Muscle of back (tissue), 11 donors: Measurements from ENCODE around the gene CUEDC1. TPM values are rescaled to one million over a fixed set of nuclear protein-coding genes. Genes with fewer than 3 reads are reported as not detected.
"Not testable (repeated sequence)": the region's sequence is repeated elsewhere in the genome, so short reads cannot be mapped to it uniquely, and the experiment has no call there.

Experiments used
- DNase-seq, 3 donors: peaks; one replicate each; pipeline versions ENCODE4 v3.0.0 to v3.0.0-alpha.2; 2013
- polyA plus RNA-seq, 10 donors: library from polyadenylated mRNA; unstranded; fragments of 120-200 nt; gene quantifications; one replicate each; pipeline ENCODE4 v1.2.1, GENCODE V29; 2013; ENCODE audit not compliant: insufficient read length in 10 of 10

Gene CUEDC1
- polyA plus RNA-seq, 10 donors: 42.2 to 57.2 (median 47.8) TPM

DNA sequence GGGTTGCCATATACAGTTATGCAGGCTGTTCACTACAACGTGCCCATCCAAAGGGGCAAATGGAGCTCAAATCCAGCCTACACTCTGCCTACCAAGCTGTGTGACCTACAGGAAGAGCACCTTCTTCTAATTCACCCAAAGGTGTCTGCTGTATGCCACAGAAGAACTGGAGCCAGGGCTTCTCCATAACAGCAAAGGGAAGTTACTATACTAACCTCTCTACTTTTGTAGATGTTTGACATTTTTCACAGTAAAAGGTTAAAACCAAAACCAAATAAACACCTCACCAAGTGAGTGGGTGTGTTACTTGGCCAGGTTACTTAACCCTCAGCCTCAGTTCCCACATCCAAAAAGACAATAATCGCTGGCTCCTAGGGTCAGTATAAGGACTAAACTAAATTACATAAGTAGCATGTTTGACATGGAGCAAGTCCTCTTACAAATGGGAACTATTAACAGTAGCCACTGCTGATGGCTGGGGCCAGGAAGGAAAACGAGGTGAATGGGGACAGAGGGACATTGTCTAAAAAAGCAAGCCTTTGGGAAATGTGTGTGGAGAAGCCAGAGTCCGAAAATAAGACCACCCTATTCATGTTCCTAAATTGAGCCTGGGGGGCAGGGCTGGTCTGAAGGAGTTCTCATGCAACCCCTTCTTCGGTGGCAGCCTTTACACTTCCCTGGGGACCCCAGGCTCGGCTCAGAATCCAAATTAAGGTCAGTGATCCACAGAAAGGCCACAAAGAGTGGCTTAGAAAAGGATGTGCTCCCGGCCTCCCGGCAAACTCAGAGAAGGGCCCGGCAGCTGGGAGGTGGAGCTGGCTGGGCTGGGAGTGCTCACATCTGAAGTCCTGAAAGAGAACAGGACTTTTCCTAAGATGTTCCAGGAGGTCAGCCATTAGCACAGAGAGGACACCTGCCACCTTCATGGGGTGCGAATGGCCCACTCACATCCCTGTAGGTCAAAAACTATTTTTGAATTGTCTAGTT is 13.5 kb downstream of the CUEDC1 start:
- no peak for DNase-seq

- DNase-seq: no peak
These were observed 14.4 kb downstream of the CUEDC1 start for GRCh38 chr17:57940653-57941329.

- DNase-seq: peak in 1 of 3 donors; percentile 62
These were observed 15.0 kb downstream of the CUEDC1 start for GRCh38 chr17:57940231-57940630.

- DNase-seq: no peak
These were observed 15.4 kb downstream of the CUEDC1 start for GRCh38 chr17:57939797-57940196.

DNA sequence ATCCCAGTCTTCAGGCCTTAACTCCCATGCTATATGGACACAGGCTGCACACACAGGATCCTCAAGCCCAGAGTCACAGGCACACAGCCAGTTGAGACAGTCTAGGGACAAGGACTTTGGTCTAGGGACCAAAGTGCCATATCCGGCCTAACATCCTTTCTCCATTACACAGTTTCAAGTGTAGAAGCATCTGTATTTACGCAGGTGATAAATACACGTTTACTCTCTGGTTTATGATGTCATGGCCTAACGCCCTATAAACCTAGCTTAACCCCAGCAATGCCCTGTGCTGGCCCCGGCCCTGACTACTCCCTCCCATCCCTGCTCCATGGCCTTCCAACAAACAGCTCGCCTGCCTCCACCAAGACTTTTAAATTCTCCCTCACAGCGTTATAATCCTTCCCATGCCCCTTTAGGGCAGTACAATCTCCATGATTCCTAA is 17.1 kb downstream of the CUEDC1 start:
- no peak for DNase-seq

DNA sequence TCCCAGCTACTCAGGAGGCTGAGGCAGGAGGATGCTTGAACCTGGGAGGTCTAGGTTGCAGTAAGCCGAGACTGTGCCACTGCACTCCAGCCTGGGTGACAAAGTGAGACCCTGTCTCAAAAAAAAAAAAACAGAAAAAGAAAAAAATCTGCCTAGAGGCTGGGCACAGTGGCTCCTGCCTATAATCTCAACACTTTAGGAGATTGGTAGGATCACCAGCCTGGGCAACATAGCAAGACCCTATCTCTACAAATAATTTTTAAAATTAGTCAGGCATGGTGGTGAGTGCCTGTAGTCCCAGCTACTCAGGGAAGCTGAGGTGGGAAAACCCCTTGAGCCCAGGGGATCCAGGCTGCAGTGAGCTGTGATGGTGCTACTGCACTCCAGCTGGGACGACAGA is 17.7 kb downstream of the CUEDC1 start:
- DNase-seq: no peak

DNA sequence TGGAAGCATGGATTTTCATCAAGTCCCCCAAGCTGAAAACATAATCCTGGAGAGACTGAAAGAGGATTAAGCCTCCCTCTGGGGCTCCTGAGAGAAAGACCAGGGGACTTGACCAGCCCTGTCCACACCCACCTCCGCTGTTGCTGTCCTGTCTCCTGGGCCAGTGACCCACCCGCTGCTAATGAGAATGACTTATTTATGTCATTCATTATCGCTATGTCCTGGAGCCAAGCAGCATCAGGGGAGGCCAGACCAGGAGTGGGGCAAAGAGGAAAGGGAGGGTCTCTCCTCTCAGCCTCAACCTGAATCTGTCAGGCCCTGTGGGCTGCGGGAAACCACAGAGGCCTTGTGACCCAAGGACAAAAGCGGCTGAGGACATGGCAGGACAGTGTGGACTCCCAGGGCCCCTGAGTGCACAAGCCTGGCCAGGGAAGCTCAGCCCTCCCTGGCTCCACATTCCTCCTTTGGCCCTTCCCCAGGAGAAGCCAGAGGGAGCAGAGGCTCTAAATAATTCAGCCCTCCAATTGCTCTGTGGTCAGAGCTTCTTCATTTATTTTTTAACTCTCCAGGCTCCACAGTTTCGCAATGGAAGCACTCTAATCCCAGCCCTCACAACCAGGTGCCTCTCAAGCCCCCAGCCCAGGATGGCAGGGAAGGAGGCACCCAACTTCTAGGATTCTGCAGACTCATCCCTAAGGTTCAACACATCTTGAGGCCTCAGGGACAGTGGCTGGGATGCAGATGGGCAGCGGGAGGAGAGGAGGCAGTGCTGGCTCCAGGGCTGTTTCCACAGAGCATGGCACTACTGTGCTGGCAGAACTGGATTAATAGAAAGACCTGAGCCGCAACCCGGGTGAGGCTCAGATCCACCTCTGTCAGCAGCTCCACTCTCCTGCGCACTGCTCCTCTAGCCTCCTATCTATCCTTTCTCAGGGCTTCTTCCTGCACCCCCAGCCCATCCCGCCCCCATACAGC is 19.1 kb downstream of the CUEDC1 start:
- peak in 2 of 3 donors; percentile 78 to 88 for DNase-seq

- DNase-seq: no peak
These were observed 23.6 kb downstream of the CUEDC1 start for GRCh38 chr17:57931488-57932137.

- DNase-seq: no peak
These were observed 25.0 kb downstream of the CUEDC1 start for GRCh38 chr17:57930239-57930638.

GRCh38 chr17:57929386-57929785 is 25.8 kb downstream of the CUEDC1 start:
- peak in 1 of 3 donors; percentile 26 for DNase-seq

DNA sequence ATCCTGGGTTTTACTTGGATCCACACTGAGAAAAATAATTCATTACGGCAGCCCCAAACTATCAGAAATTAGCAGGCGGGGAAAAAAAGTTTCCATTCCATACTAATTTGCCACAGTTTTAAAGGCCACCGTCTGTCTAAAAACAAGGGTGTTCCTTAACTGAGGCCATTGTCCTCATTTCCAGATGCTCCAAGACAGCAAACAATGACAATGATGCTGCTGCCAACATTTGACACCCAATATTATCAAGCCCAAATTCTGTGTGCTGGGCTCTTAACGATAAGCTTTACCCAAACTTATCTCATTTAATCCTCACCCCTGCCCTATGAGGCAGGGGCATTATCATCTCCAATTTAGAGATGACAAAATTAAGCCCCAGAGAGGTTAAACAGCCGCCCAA is 26.3 kb downstream of the CUEDC1 start:
- peak in 1 of 3 donors; percentile 16 for DNase-seq

- DNase-seq: peak in 1 of 3 donors; percentile 70
These were observed 28.0 kb downstream of the CUEDC1 start for GRCh38 chr17:57927048-57927723.

- DNase-seq: peak in 1 of 3 donors; percentile 19
These were observed 28.5 kb downstream of the CUEDC1 start for GRCh38 chr17:57926723-57927047.

- DNase-seq: no peak
These were observed 29.7 kb downstream of the CUEDC1 start for GRCh38 chr17:57925361-57925990.

DNA sequence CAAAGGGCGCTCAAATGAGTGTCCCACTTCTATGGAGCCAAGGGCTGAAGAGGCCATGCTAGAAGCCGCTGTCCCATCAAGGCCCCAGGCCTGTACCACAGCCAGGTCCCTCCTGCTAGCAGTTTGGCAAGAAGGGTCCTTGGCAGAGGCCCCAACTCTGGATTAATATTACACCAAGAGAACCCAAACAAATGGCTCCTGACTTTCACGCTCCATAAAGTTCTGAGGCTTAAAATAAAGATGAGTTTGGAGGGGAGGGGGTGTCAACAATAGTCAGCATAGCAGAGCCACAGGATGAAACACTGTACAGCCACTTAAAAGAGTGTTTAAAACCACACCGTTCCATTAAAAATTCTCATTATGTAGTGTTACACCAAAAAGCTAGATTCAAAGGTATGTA is 30.5 kb downstream of the CUEDC1 start:
- DNase-seq: peak in 1 of 3 donors; percentile 64

DNA sequence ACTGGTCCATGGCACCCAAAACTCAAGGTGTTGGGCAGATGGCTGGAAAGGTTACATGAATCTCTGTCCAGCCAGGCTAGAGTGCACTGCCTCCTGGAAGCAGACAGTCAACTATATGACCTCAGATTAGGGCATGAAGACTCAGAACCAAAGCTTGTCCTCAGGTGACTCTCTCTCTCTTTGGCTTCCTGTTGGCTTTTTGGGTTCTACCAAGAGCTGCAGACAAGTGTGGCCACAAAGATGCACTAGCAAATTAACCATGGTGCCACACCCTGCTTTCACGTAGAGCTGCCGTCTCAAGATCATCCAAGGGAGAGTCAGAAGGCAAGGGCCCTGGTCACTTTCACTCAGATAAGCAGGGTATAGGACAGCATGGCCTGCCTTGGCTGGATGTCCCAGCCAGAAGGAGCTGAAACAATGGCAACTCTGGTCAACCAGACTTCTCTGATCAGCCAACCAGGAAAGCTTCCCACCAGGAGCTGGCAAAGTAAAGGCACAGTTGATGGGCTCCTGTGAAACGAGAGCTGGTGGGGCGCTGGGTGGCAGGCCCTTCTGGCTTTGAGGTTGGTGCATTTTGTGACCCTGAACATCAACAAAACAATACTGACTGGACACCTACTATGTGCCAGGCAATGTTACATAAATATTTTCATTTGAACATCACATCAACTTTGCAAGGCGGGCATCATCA is 31.9 kb downstream of the CUEDC1 start:
- DNase-seq: no peak

GRCh38 chr17:57922745-57923144 is 32.5 kb downstream of the CUEDC1 start:
- DNase-seq: not testable (repeated sequence)

DNA sequence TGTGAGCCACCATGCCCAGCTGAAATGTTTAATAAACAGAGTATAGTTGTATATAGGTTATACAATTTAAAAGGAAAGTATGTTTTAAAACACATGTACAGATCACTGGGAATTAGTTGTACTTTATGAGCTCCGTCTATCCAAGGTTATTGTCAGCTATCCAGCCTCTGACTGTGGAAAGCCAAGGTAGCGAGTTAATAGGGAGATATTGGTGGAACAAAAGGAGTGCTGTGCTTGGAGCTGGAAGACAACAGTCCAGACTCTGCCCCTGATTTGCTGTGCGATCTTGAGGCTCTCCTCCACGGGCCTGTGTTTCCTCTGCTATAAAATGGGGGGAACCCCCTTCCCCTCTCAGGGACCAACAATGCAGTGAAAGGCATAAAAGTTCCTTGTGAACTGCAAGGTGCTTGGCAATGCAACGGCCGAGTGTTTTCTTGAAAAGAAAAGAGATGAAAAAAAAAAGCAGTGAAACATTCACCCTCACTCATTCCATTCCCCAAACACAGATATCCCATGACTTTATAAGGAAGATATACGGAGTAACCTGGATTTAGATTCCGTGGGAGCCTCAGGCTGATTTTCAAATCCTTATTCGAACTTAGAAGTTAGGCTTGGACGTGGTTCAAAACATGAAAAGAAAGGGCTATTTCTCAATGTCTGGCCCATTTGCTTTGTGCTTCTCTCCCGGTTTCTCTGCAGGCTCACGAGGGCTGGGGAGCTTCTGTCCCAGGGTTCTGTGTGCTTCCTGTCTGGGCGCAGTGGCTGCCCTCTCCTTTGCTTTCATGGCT is 34.1 kb downstream of the CUEDC1 start:
- peak in 1 of 3 donors; percentile 69 for DNase-seq

GRCh38 chr17:57919918-57920317 is 35.3 kb downstream of the CUEDC1 start:
- DNase-seq: no peak
